ENCODE data around the gene GUSB. TPM values are rescaled to one million over a fixed set of nuclear protein-coding genes. Genes with fewer than 3 reads are reported as not detected.

The GUSB gene
- total and polyA plus RNA-seq, 4 donors, result 45.2 to 94.7 (median 53.0) TPM

- TF ChIP-seq ZBTB33 (IDR thresholded peaks at IDR 0.05), result no peak
Observed at GRCh38 chr7:65971021-65971420, 11.0 kb downstream of the GUSB start (continued).

- no peaks in the 10 kb centered on the region for H3K4me1 ChIP-seq (ENCODE audit: control insufficient read depth in 4 of 4, insufficient read depth in 4 of 4, low read length in 3 of 4)
Observed at GRCh38 chr7:65968256-65969185, 13.5 kb downstream of the GUSB start.

More at GRCh38 chr7:65968256-65969185, 13.5 kb downstream of the GUSB start:
- no peaks in the 10 kb centered on the region for H3K27me3 ChIP-seq (ENCODE audit: control insufficient read depth in 4 of 4, insufficient read depth in 4 of 4, low read length in 3 of 4)
- peaks cover 10 to 71% (median 52%) of the 10 kb centered on the region in 4 donors for H3K36me3 ChIP-seq (ENCODE audit: control insufficient read depth in 4 of 4, insufficient read depth in 3 of 4, low read depth in 1 of 4, low read length in 3 of 4)
- no peak for TF ChIP-seq JUND (IDR thresholded peaks at IDR 0.05)
- TF ChIP-seq TAF1 (conservative IDR thresholded peaks at IDR 0.05), result no peak
- TF ChIP-seq HNF4G (IDR thresholded peaks at IDR 0.05), result no peak
- TF ChIP-seq RXRA (IDR thresholded peaks at IDR 0.05), result no peak
- no peak for TF ChIP-seq ZBTB33 (IDR thresholded peaks at IDR 0.05)
- TF ChIP-seq NR2F2 (IDR thresholded peaks at IDR 0.05), result no peak
- no peak for TF ChIP-seq SP1 (IDR thresholded peaks at IDR 0.05)
- TF ChIP-seq RAD21 (IDR thresholded peaks at IDR 0.05), result no peak
- no peak for TF ChIP-seq ATF3 (IDR thresholded peaks at IDR 0.05)
- TF ChIP-seq FOXA2 (IDR thresholded peaks at IDR 0.05), result no peak
- no peak for TF ChIP-seq MAX (IDR thresholded peaks at IDR 0.05)
- no peak for TF ChIP-seq GABPA (IDR thresholded peaks at IDR 0.05 in 1 of 2, conservative IDR thresholded peaks at IDR 0.05 in 1 of 2)
- no peak for TF ChIP-seq REST (IDR thresholded peaks at IDR 0.05)
- TF ChIP-seq FOXA1 (IDR thresholded peaks at IDR 0.05), result no peak
- no peak for TF ChIP-seq EGR1 (IDR thresholded peaks at IDR 0.05; ENCODE audit: low read depth in 2 of 2)
- TF ChIP-seq HNF4A (conservative IDR thresholded peaks at IDR 0.05), result no peak
- no peak for TF ChIP-seq YY1 (IDR thresholded peaks at IDR 0.05)
- TF ChIP-seq CTCF (IDR thresholded peaks at IDR 0.05; ENCODE audit: low read depth, low read length, missing input control), result no peak
- DNase-seq (ENCODE audit: low spot score), result no peak
- no peaks in the 10 kb centered on the region for H3K9me3 ChIP-seq (ENCODE audit: control insufficient read depth in 4 of 4, low read length in 3 of 4)
- no peak overlapping the region for H3K9ac ChIP-seq (ENCODE audit: low read depth in 1 of 2, low read length in 2 of 2)
- no peak overlapping the region for H3K27ac ChIP-seq (ENCODE audit: low read depth in 1 of 2, low read length in 2 of 2)
- no peak overlapping the region for H3K4me3 ChIP-seq (ENCODE audit: low read depth in 1 of 3, low read length in 3 of 3)
- WGBS, result 96% methylated on average over 26 of the region's 26 CpGs

Measured in liver (tissue), 9 donors.